ENCODE results near the gene AFM. TPM values are rescaled to one million over a fixed set of nuclear protein-coding genes. Genes with fewer than 3 reads are reported as not detected.
A peak's percentile ranks its signal among the peaks of the same experiment; 100 is the strongest.

Gene AFM
- total RNA-seq, 6 donors from 2014 or later: 0.20 TPM; not detected in 5

GRCh38 chr4:73443224-73443623 is 38.3 kb upstream of the AFM start:
- Histone ChIP-seq H3K4me3 (no peak overlapping the region), H3K4me1 (no peaks in the 10 kb centered on the region), H3K36me3 (no peaks in the 10 kb centered on the region), H3K27me3 (no peaks in the 10 kb centered on the region), H3K9me3 (no peaks in the 10 kb centered on the region), H3K27ac (no peak overlapping the region)
- ATAC-seq (ENCODE audit: low FRiP score in 2 of 2): no peak
- TF ChIP-seq POLR2AphosphoS5 (IDR thresholded peaks at IDR 0.05) (no peak), CTCF (IDR thresholded peaks at IDR 0.05) (no peak), POLR2A (IDR thresholded peaks at IDR 0.05) (no peak), EP300 (IDR thresholded peaks at IDR 0.05) (no peak)
- no peak for DNase-seq
- whole genome bisulfite sequencing, 2 donors: 56 to 65% methylated on average over 3 of the region's 3 CpGs

DNA sequence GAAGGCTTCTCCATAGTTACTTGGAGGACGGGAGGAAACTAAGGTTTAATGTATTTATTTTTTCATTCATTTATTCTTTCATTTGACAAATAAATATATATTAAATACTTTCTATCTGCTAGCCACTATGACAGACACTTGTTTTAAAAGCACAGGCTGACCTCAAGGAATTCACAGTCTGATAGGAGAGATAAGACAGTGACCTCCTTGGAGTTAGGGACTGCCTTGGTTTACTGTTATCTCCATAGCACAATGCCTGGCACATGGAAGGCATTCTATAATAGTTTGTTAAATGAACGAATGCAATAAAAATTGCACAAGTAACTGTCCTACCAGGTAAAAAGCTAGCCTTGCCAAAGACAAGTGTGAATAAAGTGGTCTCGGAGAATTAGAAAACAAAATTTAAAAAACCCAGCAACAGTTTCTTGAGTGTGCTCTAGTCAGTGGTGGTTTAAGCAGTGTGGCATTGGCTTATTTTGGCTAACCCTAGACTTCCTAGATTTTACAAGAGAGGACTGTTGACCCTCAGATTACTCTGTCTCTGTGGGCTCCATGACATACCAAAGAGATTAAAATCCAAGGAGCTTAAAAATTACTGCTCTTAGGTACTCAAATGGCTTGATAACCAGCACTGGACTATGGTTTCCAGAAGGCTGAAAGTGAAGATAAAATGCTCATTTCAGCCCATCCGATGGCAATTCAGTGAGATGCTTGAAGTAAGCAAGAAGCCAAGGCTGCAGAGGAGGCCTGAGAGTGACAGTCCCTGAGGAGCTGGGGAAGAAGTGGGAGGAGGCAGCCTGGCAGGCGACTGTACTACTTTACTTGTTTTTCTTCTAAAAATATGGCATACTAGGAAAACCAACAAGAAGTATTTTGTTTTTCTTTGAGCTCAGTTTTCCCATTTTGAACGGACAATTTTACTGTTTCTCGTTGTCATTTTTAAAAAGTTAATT is 35.9 kb upstream of the AFM start:
- DNase-seq: no peak
- H3K27me3 ChIP-seq: no peaks in the 10 kb centered on the region
- 81 to 83% methylated on average over 7 of the region's 7 CpGs for WGBS, 2 donors
- no peak for ATAC-seq (ENCODE audit: low FRiP score in 2 of 2)
- no peak overlapping the region for H3K4me3 ChIP-seq
- TF ChIP-seq CTCF (IDR thresholded peaks at IDR 0.05): no peak
- no peak for TF ChIP-seq POLR2A (IDR thresholded peaks at IDR 0.05)
- no peak for TF ChIP-seq EP300 (IDR thresholded peaks at IDR 0.05)
- TF ChIP-seq POLR2AphosphoS5 (IDR thresholded peaks at IDR 0.05): no peak
- no peaks in the 10 kb centered on the region for H3K36me3 ChIP-seq
- no peak overlapping the region for H3K27ac ChIP-seq
- H3K9me3 ChIP-seq: no peaks in the 10 kb centered on the region
- no peaks in the 10 kb centered on the region for H3K4me1 ChIP-seq

DNA sequence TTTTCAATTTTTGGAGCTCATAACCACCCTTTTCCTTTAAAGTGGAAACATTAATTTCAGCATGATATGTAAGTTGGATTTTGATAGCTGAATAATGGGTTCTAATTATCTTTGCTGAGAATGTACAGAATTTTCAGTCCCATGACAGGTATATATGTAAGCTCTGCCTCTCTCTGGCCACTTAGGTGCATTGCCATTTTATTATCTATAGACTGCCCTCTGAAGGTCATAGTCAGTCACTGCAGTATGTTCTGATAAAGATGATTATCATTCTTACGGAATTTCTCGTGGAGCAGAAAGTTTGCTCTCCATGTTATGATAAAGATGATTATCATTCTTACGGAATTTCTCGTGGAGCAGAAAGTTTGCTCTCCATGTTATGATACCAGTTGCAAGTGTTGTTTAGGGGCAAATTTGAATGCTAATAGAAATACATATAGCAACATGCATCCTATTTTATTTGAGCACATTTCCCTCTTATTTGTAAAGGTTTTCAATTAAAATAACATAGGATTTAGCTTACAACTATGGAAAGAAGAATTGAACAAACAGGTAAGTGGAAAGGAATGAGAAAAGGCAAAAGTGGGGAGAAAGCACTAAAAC is 35.1 kb upstream of the AFM start:
- TF ChIP-seq CTCF (IDR thresholded peaks at IDR 0.05) (peak; percentile 23 to 75 (median 52)), POLR2A (IDR thresholded peaks at IDR 0.05) (no peak)
- H3K27me3 ChIP-seq: no peaks in the 10 kb centered on the region
- H3K4me1 ChIP-seq: no peaks in the 10 kb centered on the region
- ATAC-seq (ENCODE audit: low FRiP score in 2 of 2) (peak; percentile 49 to 77), DNase-seq (no peak)
- no peak overlapping the region for H3K4me3 ChIP-seq
- H3K9me3 ChIP-seq: no peaks in the 10 kb centered on the region
- H3K27ac ChIP-seq: no peak overlapping the region
- no peaks in the 10 kb centered on the region for H3K36me3 ChIP-seq
- 8 to 24% methylated on average over 4 of the region's 4 CpGs for WGBS, 2 donors

GRCh38 chr4:73447671-73448070 is 33.9 kb upstream of the AFM start:
- H3K4me3 ChIP-seq: no peak overlapping the region
- WGBS, 2 donors: 88 to 89% methylated on average over 4 of the region's 4 CpGs
- H3K4me1 ChIP-seq: no peaks in the 10 kb centered on the region
- H3K36me3 ChIP-seq: no peaks in the 10 kb centered on the region
- H3K27me3 ChIP-seq: no peaks in the 10 kb centered on the region
- TF ChIP-seq POLR2A (IDR thresholded peaks at IDR 0.05) (no peak), CTCF (IDR thresholded peaks at IDR 0.05) (no peak), POLR2AphosphoS5 (IDR thresholded peaks at IDR 0.05) (no peak), EP300 (IDR thresholded peaks at IDR 0.05) (no peak)
- H3K9me3 ChIP-seq: no peaks in the 10 kb centered on the region
- DNase-seq: no peak
- ATAC-seq (ENCODE audit: low FRiP score in 2 of 2): no peak
- H3K27ac ChIP-seq: no peak overlapping the region

All from upper lobe of left lung (tissue), 6 donors.